Hypothalamus (tissue), 51 donors: ENCODE measurements around the gene SKAP1.

Source experiments
- DNase-seq, 51 donors: peaks; one replicate each; lab custom pipeline; 2025; lab: John Stamatoyannopoulos, UW

The SKAP1 gene

DNA sequence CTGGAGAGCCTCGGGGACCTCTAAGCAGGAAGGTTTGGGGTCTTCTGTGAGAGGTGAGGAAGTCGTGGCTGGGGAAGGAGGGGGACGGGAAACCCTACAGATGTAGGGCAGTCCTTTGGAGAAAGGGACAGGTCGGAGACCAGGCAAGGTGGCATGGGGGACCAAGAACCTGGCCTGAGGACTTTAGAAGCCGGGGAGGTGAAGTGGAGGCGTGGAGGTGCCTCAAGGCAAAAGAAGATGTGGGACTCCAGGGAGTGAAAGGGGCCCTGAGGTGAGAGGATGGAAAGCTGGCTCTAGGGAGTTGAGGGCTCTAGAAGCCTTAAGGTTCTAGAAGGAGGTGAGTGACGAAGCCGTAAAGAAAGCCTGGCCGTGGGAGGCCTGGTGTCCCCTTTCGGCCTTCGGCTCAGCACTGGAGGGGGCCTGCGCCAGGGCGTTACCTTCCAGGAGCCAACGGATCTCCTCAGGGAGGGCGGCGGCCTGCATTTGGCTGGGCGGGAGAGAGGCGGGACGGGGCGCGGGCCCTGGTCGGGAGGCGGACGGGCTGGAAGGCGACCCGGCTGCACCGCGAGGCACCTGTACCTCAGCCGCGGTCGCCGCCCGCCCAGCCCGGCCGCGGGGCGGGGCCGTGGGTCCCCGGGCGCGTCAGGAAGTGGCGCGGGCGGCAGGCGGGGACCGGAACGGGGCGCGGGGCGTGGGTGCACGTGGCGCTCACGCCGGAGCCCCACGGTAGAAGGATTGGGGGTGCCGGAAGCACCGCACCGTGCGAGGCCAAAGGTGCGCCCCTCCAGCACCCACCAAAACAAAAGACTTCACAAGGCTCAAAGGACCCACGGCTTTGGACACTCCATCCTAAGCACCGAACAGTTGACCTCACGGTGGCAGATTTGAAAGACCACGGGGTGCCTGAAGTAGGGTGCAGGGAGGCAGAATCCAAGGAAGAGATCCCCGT is at the start of gene SKAP1:
TSS of gene SKAP1 (minus strand) at position 577 of the 949 bp plus-strand sequence.
- no peak for DNase-seq

DNA sequence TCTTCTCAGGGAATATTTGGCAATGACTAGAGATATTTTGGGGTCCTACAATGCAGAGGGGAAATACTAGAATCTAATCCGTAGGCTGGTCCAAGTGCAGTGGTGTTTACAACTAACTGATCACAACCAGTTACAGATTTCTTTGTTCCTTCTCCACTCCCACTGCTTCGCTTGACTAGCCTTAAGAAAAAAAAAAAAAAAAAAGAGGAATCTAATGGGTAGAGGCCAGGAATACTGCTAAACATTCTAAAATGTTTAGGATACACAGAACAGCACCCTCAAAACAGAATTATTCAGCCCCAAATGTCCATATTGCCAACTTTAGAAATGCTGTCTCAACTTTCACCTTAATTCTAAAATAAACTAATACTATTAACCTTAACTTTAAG is 49.0 kb upstream of the SKAP1 start:
- DNase-seq, result no peak

DNA sequence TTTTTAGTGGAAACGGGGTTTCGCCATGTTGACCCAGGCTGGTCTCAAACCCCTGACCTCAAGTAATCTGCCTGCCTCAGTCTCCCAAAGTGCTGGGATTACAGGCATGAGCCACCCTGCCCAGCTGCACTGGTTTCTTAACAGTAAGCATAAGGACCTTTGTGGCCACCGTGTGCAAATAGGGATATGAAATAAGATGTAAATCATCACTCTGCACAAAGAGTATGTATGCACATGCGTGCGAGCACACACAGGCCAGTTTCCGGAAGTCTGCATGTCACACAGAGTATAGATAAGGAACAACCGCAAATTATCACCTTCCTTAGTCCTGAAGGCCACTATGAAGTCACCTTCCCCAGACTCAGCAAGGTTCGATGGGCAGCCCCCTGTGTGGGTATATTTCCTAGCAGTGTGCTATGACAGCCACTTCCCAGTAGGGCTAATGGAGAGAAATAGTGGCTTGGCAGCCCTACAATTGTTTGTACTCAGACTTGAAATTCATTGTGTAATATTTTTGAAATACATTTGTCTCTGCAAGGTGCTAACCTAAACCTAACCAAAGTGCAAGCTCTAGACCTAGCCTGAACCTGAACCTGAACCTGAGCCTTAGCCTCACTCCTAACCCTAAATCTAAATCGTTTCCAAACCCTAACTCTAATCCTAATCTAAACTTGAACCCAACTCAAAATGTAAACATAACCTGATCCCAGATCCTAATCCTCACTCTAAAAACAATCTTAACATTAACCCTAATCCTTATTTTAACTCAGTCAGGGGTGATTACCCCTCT is 48.4 kb upstream of the SKAP1 start:
- no peak for DNase-seq

DNA sequence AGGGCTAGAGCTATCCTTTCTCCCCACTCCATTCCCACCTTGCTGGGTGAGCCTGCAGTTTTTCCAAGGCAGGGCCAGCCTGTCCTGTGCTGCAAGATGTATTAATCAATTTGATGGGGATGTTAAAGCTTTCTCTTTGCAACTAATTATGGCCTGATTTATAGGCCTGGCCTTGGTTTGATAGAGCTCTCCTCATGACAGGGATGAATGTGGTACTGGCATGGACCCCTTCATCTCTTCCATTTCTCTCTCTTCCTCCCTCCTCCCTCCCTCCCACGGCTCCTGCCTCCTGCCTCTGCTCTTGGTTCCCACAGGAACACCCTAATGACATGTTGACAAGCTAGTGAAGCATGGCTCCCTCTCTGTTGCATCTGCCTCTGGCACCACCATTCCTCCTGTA is 47.2 kb upstream of the SKAP1 start:
- no peak for DNase-seq

GRCh38 chr17:48472411-48473281 is 42.6 kb upstream of the SKAP1 start:
- DNase-seq, result no peak

GRCh38 chr17:48471817-48472410 is 41.9 kb upstream of the SKAP1 start:
- DNase-seq, result no peak

GRCh38 chr17:48470388-48471034 is 40.5 kb upstream of the SKAP1 start:
- DNase-seq, result no peak

GRCh38 chr17:48469227-48469626 is 39.2 kb upstream of the SKAP1 start:
- no peak for DNase-seq

GRCh38 chr17:48468299-48468698 is 38.3 kb upstream of the SKAP1 start:
- no peak for DNase-seq

GRCh38 chr17:48465884-48466283 is 35.9 kb upstream of the SKAP1 start:
- DNase-seq, result no peak

DNA sequence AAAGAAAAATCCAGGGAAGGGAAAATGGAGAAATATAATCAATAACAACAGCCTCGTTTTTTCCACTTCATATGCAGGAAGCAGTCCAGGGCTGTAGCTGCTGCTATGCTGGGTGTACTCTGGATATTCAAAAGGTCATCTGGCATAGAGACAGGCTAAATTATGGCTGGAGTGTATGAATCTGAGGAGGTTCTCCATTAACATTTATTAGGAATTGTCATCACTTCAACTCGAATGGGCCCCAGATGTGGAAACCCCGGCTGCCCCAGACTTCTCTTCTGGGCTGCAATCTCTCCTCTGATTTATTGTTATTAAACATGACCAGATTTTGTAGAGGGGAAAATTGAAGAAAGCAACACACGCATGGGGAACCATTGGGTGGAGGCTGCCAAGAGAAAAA is 33.5 kb upstream of the SKAP1 start:
- DNase-seq, result no peak

DNA sequence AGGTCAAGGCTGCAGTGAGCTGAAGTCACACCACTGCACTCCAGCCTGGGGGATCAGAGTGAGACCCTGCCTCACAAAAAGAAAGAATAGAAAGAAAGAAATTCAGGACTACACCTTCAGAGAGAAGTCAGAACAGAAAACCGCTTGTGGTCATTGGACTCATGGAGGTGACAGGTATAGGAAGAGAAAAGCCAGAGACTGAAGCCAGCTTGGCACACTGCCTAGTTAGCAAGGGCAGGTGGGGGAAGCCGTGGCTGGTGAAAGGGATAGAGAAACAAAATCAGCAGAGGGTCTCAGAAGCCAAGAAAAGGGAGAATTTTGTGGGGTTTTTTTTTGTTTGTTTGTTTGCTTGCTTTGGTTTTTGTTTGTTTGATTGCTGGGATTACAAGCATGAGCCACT is 32.9 kb upstream of the SKAP1 start:
- DNase-seq, result no peak

DNA sequence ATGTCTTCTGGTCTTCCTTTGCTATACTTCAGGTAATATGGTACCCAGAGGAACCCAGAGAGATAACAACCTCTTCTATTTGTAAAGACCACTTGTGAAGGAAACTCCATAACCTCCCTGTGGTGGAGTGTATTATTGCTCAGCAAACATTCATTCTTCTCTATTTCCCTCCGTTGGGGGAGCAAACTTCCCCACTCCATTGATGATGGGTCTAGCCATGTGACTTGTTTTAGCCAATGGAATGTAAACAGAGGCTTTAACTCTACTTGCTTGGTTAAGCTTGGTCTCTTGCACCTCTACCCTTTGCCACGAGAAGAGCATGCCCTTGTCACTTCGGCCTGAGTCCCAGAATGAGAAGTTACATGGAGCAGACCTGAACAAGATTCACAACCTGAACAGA is 30.0 kb upstream of the SKAP1 start:
- no peak for DNase-seq

DNA sequence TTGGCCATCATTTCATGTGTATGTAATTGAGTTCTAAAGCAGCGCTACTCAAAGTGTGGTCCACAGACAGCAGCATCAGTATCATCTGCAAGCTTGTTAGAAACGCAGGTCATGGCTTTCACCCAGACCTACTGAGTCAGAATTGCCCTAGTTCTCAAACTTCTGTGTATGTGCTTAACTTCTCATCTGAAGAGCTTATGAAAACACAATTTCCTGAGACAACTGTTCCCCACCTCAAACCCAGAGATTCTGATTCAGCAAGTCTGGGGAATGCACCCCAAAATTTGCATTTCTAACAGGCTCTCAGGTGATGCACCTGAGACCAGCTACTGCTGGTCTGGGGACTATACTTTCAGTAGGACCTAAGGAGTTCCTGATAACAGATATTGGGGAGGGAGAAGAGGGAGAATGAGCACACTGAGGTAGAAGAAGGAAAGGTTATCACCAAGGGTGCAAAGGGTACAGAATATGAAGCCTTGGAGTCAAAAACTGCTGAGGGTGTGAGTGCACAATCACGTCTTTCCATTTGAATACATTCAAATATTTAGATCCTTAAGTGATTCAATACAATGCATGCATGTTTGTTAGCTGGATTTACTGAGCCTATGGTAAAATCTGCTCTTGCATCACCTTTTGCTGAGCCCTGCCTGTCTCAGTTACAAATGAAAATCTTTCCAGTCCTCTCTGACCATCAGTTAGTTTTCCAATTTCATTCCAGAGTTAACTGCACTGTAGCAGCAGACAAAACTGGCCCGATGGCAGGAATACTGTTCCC is 29.2 kb upstream of the SKAP1 start:
- DNase-seq, result no peak

- peak in 19 of 51 donors; percentile 1 to 43 (median 8) for DNase-seq
Observed at GRCh38 chr17:48457080-48457836, 27.2 kb upstream of the SKAP1 start.

DNA sequence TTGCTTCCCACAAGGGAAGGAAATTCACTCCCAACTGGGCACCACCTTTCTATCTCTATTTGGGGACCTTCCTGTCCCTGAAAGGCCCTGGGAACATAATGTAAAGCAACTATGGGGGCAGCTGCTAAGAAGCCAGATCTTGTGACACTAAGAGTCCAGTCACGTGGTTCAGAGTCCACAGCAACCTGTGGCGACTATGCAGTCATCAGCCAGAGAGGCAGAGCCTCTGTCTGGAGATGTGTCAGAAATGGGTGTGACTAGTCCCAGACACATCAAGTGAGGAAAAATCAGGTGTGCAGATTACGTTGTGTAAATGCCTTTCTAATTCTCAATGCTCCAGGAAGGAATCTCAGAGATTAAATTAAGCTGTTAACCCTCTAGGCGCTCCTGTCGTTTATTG is 26.6 kb upstream of the SKAP1 start:
- no peak for DNase-seq

GRCh38 chr17:48455791-48456190 is 25.8 kb upstream of the SKAP1 start:
- DNase-seq, result no peak

DNA sequence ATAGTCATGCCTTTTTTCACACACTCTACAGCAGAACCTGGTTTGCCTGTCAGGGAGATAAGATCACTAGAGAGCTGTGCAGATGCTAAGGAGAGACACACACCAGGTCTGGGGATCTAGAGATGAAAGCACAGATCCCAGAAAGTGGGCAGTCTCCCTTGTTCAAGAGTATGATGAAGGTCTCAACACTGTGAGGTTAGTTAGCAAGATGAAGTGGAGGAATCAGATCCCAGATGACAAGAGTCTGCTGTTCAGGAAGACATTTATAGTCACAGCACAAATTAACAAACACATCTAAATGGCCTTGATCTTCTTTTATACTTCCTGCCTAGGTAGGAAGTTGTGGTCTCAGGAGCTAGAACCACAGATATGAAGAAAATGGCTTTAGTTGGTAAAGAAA is 23.4 kb upstream of the SKAP1 start:
- DNase-seq, result no peak
